ENCODE results near the gene DCLK1. TPM values are rescaled to one million over a fixed set of nuclear protein-coding genes. Genes with fewer than 3 reads are reported as not detected.
"Not testable (repeated sequence)": the region's sequence is repeated elsewhere in the genome, so short reads cannot be mapped to it uniquely, and the experiment has no call there.

The DCLK1 gene
- total and polyA plus RNA-seq, 9 donors: 42.0 to 109 (median 87.9) TPM

DNA sequence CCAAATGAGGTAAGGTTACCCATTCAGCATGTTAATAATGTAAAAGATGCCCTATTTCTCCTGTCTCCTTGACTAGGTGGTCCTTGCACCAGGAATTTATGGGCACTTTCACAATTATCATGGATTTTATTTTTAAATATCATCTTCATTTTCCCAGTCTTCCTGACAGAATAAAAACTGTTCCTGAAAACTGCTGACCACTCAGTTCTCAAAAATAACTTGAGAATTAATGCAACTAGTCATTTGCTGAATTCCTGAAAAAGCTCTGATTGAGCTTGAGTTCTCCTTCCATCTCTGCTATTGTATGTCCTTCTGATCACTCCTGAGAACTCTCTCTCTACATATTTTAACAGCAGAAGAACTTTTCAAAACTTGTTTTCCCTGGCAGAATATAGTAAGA lies 55.0 kb downstream of the DCLK1 start:
- no peak overlapping the region for H3K27ac ChIP-seq (ENCODE audit: low read length)
- H3K4me3 ChIP-seq (ENCODE audit: low read length): no peak overlapping the region
- peaks cover 8% of the 10 kb centered on the region for H3K4me1 ChIP-seq (ENCODE audit: control insufficient read depth, insufficient read depth, low read length)
- no peaks in the 10 kb centered on the region for H3K9me3 ChIP-seq (replicated peaks; ENCODE audit: control insufficient read depth, low read depth, low read length)
- H3K36me3 ChIP-seq (ENCODE audit: control insufficient read depth, insufficient read depth, low read length): peaks cover 3% of the 10 kb centered on the region
- H3K27me3 ChIP-seq (ENCODE audit: control insufficient read depth, insufficient read depth, low read length): no peaks in the 10 kb centered on the region
- no peak for DNase-seq

DNA sequence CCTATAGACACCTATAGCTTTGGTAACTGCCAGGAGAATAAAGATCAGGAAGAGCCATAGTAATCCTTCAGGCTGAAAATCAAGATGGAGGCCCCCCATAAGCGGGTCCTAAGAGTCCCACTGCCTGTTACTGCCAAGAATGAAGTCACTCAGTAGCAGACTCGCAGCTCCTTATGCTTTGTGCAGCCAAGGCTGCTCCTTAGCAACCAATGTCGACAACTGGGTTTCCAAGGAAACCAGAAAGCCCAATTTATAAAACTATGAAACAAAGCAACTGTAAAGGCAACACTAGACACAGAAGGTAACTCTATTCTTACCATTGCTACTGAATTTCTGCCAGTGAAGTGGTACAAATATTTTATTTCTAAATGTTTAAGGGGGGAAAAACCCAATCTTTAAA lies 56.5 kb downstream of the DCLK1 start:
- peaks cover 10% of the 10 kb centered on the region for H3K4me1 ChIP-seq (ENCODE audit: control insufficient read depth, insufficient read depth, low read length)
- no peaks in the 10 kb centered on the region for H3K27me3 ChIP-seq (ENCODE audit: control insufficient read depth, insufficient read depth, low read length)
- WGBS (ENCODE audit: insufficient coverage): 6% methylated on average over 2 of the region's 3 CpGs
- peak; percentile 97 for DNase-seq
- H3K27ac ChIP-seq (ENCODE audit: low read length): peak overlapping the region; percentile 65
- no peak overlapping the region for H3K4me3 ChIP-seq (ENCODE audit: low read length)
- H3K36me3 ChIP-seq (ENCODE audit: control insufficient read depth, insufficient read depth, low read length): peaks cover 3% of the 10 kb centered on the region
- H3K9me3 ChIP-seq (replicated peaks; ENCODE audit: control insufficient read depth, low read depth, low read length): no peaks in the 10 kb centered on the region

DNA sequence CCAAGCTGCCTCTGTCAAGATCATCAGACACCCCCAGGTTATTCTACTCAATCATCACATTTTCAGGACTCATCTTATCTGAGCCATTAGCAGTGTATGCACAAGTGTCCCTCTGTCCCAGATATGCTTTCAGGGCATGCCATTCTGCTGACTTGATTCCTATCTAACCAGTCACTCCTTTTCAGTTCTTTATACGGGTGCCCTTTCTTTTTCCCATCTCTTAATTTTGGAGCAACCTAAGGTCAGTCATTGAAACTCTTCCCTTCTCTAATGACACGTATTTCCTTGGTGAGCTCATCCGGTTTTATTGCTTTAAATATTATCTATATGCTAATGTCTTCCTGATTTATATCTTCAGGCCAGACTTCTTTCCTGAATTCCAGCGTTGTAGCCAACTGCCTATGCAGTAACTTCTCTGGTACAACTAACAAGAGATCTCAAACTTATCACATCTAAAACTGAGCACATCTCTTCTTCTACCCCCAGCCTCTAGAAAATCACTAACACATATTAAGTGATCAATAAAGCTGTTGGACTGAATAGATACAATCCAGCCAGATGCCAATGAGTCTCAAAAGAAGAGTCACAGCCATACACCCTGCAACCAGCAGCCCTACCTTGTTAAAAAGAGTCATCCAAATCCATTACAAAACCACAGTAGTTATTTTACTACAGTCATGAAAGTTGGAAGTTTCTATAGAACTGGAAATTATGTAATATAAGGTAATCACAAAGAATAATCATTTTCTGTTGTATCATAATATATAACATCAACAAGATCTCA lies 58.8 kb downstream of the DCLK1 start:
- peak; percentile 43 for DNase-seq
- Histone ChIP-seq H3K27me3 (ENCODE audit: control insufficient read depth, insufficient read depth, low read length) (no peaks in the 10 kb centered on the region), H3K27ac (ENCODE audit: low read length) (peak overlapping the region; percentile 31), H3K9me3 (replicated peaks; ENCODE audit: control insufficient read depth, low read depth, low read length) (no peaks in the 10 kb centered on the region), H3K4me1 (ENCODE audit: control insufficient read depth, insufficient read depth, low read length) (peaks cover 18% of the 10 kb centered on the region), H3K36me3 (ENCODE audit: control insufficient read depth, insufficient read depth, low read length) (no peaks in the 10 kb centered on the region), H3K4me3 (ENCODE audit: low read length) (no peak overlapping the region)
- WGBS (ENCODE audit: insufficient coverage): no CpG with 5 or more reads among the region's 4 CpGs

DNA sequence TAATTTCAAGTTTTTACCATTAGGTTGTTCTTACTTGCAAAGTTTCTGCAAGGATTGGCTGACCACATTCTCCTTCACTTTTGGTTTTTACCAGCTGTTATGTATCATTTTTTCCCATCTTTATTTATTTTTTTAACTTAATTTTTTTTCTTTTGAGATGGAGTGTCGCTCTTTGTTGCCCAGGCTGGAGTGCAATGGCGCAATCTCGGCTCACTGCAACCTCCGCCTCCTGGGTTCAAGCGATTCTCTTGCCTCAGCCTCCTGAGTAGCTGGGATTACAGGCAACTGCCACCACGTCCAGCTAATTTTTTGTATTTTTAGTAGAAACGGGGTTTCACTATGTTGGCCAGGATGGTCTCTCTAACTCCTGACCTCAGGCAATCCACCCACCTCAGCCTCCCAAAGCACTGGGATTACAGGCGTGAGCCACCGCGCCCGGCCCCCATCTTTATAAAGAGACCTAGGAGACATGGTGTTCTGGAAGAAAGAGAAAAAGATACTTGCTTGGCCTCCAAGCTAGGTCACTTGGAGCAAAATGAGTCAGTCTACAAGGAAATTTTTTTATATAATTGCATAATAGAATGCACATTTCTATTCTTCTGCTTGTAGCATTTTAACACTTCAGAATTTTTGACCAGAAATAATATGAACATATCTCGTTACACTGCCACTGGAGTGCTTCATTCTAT lies 60.5 kb downstream of the DCLK1 start:
- Histone ChIP-seq H3K4me1 (ENCODE audit: control insufficient read depth, insufficient read depth, low read length) (peaks cover 18% of the 10 kb centered on the region), H3K27ac (ENCODE audit: low read length) (peak overlapping the region; percentile 89)
- not testable (repeated sequence) for H3K27me3 ChIP-seq (ENCODE audit: control insufficient read depth, insufficient read depth, low read length); H3K36me3 ChIP-seq (ENCODE audit: control insufficient read depth, insufficient read depth, low read length); H3K4me3 ChIP-seq (ENCODE audit: low read length); H3K9me3 ChIP-seq (replicated peaks; ENCODE audit: control insufficient read depth, low read depth, low read length)
- DNase-seq: peak; percentile 84
- 63% methylated on average over 2 of the region's 12 CpGs for WGBS (ENCODE audit: insufficient coverage)

DNA sequence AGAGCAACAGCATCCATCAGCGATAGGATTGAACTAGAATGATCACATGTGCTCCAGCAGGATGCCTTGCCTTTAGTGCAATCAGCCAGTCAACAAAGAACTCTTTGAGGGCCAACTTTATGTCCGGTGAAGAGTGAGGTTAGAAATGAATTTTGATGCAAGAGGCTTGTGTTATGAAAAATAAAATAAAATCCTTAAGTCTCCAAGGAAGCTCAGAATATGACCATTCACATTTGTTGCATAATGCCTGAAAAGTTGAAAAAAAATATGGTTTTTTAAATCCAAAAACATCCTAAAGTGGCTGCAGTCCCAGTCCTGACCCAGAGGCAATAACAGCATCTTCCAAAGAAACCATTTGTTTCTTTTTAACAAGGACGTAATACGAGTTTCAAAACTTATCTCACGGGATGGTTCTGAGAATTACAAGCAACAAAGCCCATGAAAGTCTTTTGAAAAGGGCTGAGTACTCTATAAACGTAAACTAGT lies 61.3 kb downstream of the DCLK1 start:
- no peaks in the 10 kb centered on the region for H3K9me3 ChIP-seq (replicated peaks; ENCODE audit: control insufficient read depth, low read depth, low read length)
- peak overlapping the region; percentile 89 for H3K27ac ChIP-seq (ENCODE audit: low read length)
- H3K36me3 ChIP-seq (ENCODE audit: control insufficient read depth, insufficient read depth, low read length): no peaks in the 10 kb centered on the region
- peaks cover 18% of the 10 kb centered on the region for H3K4me1 ChIP-seq (ENCODE audit: control insufficient read depth, insufficient read depth, low read length)
- H3K27me3 ChIP-seq (ENCODE audit: control insufficient read depth, insufficient read depth, low read length): no peaks in the 10 kb centered on the region
- 60% methylated on average over 1 of the region's 6 CpGs for WGBS (ENCODE audit: insufficient coverage)
- no peak overlapping the region for H3K4me3 ChIP-seq (ENCODE audit: low read length)
- peak; percentile 97 for DNase-seq

DNA sequence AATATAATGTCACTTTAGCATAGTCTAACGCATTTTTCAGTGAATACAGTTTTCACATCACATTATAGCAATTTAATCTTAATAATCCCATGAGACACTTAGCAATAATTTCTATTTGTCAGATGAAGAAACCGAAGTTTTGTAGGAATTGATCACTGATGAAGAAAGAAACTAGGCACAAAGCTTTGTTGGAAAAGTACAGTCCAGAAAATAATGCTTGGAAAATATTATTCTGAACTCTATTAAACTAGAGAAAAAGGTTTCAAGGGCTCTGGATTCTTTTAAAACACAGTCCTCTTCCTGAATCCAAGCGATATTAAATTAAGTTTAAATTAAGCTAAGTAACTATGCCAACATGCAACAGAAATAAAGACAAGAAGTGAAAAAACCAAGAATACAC lies 62.2 kb downstream of the DCLK1 start:
- peak; percentile 60 for DNase-seq
- WGBS (ENCODE audit: insufficient coverage): no CpG with 5 or more reads among the region's 3 CpGs
- peaks cover 13% of the 10 kb centered on the region for H3K4me1 ChIP-seq (ENCODE audit: control insufficient read depth, insufficient read depth, low read length)
- no peaks in the 10 kb centered on the region for H3K9me3 ChIP-seq (replicated peaks; ENCODE audit: control insufficient read depth, low read depth, low read length)
- H3K27me3 ChIP-seq (ENCODE audit: control insufficient read depth, insufficient read depth, low read length): no peaks in the 10 kb centered on the region
- H3K36me3 ChIP-seq (ENCODE audit: control insufficient read depth, insufficient read depth, low read length): no peaks in the 10 kb centered on the region
- H3K27ac ChIP-seq (ENCODE audit: low read length): peak overlapping the region; percentile 89
- H3K4me3 ChIP-seq (ENCODE audit: low read length): no peak overlapping the region

DNA sequence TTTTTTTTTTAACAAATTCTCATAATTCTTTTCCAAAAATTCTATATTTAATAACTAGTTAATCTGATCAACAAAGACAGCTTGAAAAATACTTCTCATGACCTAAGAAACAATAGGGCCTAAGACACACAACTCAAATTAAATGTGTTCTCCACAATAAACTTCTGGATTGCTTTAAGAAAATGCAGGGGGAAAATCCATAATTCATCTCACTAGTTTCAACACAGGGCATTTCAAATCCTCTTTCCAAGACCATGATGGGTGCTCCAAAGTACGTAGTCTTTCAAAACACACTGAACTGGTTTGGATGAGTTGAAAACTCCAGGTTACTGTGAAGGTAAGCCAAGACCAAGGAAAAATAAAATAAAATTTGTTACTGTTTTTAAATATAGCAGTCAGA lies 62.6 kb downstream of the DCLK1 start:
- H3K36me3 ChIP-seq (ENCODE audit: control insufficient read depth, insufficient read depth, low read length): no peaks in the 10 kb centered on the region
- DNase-seq: peak; percentile 81
- H3K4me1 ChIP-seq (ENCODE audit: control insufficient read depth, insufficient read depth, low read length): peaks cover 12% of the 10 kb centered on the region
- no peaks in the 10 kb centered on the region for H3K9me3 ChIP-seq (replicated peaks; ENCODE audit: control insufficient read depth, low read depth, low read length)
- H3K27me3 ChIP-seq (ENCODE audit: control insufficient read depth, insufficient read depth, low read length): no peaks in the 10 kb centered on the region
- peak overlapping the region; percentile 89 for H3K27ac ChIP-seq (ENCODE audit: low read length)
- no peak overlapping the region for H3K4me3 ChIP-seq (ENCODE audit: low read length)
- WGBS (ENCODE audit: insufficient coverage): no CpG with 5 or more reads among the region's 1 CpG

DNA sequence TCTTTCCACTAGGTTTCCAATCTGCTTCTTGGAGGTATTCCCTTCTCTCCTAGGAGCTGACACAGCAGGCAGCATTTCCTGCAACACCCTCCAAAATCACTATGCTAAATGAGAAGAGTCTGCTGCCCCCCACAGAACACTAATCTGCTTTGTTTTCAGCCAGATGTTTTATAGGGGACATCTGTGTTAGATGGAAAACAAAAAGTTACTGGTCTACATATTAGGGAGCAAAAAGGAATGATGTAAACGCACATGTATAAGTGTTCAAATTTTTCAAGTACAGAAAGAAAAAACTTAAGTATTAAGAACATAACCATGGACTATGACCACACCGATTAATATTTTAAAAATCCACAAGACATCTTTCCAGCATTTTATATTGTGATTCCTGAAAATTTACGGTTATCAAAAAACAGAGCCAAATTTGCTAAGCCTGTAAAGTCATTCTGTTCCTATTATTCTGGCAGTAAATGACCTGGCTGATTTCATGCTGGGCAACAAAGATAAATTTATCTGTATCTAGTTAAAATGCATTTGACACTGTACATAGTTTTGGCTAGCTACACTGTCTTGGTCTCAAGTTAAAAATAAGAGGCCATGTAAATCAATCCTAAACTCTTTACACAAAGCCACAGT lies 63.3 kb downstream of the DCLK1 start:
- Histone ChIP-seq H3K4me1 (ENCODE audit: control insufficient read depth, insufficient read depth, low read length) (peaks cover 10% of the 10 kb centered on the region), H3K36me3 (ENCODE audit: control insufficient read depth, insufficient read depth, low read length) (no peaks in the 10 kb centered on the region), H3K9me3 (replicated peaks; ENCODE audit: control insufficient read depth, low read depth, low read length) (no peaks in the 10 kb centered on the region), H3K27ac (ENCODE audit: low read length) (peak overlapping the region; percentile 89), H3K4me3 (ENCODE audit: low read length) (no peak overlapping the region), H3K27me3 (ENCODE audit: control insufficient read depth, insufficient read depth, low read length) (no peaks in the 10 kb centered on the region)
- no CpG with 5 or more reads among the region's 3 CpGs for WGBS (ENCODE audit: insufficient coverage)
- peak; percentile 93 for DNase-seq

DNA sequence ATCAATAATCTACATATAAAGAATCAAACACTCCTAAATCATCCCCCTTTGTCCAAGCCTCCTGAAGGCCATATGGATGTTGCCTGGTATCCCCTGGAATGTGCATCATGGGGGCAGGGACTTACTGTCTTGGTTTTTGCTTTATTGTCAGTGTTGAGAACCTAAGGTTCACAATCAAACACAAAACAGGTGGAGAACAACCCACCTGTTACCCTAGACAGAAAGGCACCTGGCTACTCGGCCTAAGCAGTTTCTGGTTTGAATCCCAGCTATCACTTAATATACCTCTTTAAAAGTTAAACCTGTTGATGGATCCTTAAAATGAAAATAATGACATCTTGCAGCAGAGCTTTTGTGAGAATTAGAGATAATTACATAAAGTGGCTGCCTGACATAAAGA lies 68.9 kb downstream of the DCLK1 start:
- no peak for DNase-seq
- Histone ChIP-seq H3K4me3 (ENCODE audit: low read length) (no peak overlapping the region), H3K4me1 (ENCODE audit: control insufficient read depth, insufficient read depth, low read length) (peaks cover 2% of the 10 kb centered on the region), H3K27me3 (ENCODE audit: control insufficient read depth, insufficient read depth, low read length) (no peaks in the 10 kb centered on the region), H3K9me3 (replicated peaks; ENCODE audit: control insufficient read depth, low read depth, low read length) (no peaks in the 10 kb centered on the region), H3K27ac (ENCODE audit: low read length) (no peak overlapping the region), H3K36me3 (ENCODE audit: control insufficient read depth, insufficient read depth, low read length) (no peaks in the 10 kb centered on the region)
- WGBS (ENCODE audit: insufficient coverage): no CpG with 5 or more reads among the region's 1 CpG

DNA sequence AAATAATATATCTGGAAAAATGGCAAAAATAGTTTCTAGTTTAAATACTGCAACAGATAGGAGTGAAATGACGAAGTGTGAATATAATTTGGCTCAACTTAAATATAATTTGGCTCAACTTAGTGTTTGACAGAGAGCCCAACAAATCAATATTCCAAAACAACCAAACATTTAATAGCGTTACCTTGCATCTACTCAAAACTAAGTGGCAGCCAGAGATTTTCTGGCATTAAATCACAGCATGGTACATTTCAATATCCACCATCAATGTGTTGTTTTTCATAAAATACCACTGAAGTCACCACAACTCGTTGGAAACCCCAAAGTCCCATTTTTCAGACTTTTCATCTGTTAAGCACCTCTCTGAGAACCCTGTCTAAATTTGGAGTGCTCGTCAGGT lies 69.6 kb downstream of the DCLK1 start:
- H3K9me3 ChIP-seq (replicated peaks; ENCODE audit: control insufficient read depth, low read depth, low read length): no peaks in the 10 kb centered on the region
- H3K4me1 ChIP-seq (ENCODE audit: control insufficient read depth, insufficient read depth, low read length): peaks cover 2% of the 10 kb centered on the region

More for the DNA sequence above, 69.6 kb downstream of the DCLK1 start:
- DNase-seq: no peak
- H3K27ac ChIP-seq (ENCODE audit: low read length): no peak overlapping the region
- WGBS (ENCODE audit: insufficient coverage): 86% methylated on average over 1 of the region's 4 CpGs
- no peaks in the 10 kb centered on the region for H3K36me3 ChIP-seq (ENCODE audit: control insufficient read depth, insufficient read depth, low read length)
- H3K27me3 ChIP-seq (ENCODE audit: control insufficient read depth, insufficient read depth, low read length): no peaks in the 10 kb centered on the region
- no peak overlapping the region for H3K4me3 ChIP-seq (ENCODE audit: low read length)
